K562 (cell line): ENCODE results near the gene DDRGK1. TPM values are rescaled to one million over a fixed set of nuclear protein-coding genes. Genes with fewer than 3 reads are reported as not detected.

Source experiments
- ATAC-seq: fragments of 200-7000 bp; cut with Tn5 transposase; 3 replicates; pipeline ENCODE4 v1.9.1; 2020; ENCODE audit warnings: moderate library complexity
- BruUV-seq: library from RNA; stranded (reverse); fragments of 400-500 nt; replicated peaks from 2 replicates; lab custom pipeline; 2021; lab: Mats Ljungman, UMichigan
- CTCF ChIA-PET: fragments of 300-600 bp; formaldehyde crosslinking; extraction: SDS; loops from one replicate; lab custom pipeline; 2021; ENCODE audit warnings: low intra/inter-chr PET ratio; lab: Yijun Ruan, JAX
- POLR2A ChIA-PET: fragments of 300-600, 350-650 bp; sonication (Branson Sonifier 250); formaldehyde crosslinking; extraction: SDS; loops from one replicate; lab custom pipeline; 2021; ENCODE audit warnings: antibody characterized with exemption, inconsistent platforms; lab: Yijun Ruan, JAX
- DNase-seq, 4 experiments: peaks; one replicate each; pipeline versions ENCODE4 v3.0.0 to v3.0.0-alpha.2; 2011 to 2018; ENCODE audit warnings: low spot score in 3 of 4, mixed read lengths in 3 of 4; ENCODE audit errors: extremely low read depth in 1 of 4
- FAIRE-seq: peaks from 2 replicates; lab custom pipeline; 2011; peaks lifted over from hg19 to GRCh38; lab: Jason Lieb, UNC
- H2AFZ ChIP-seq: 2 replicates; pipeline ENCODE4 v1.6.0; 2011; ENCODE audit warnings: low read depth, low read length, control low read depth, inconsistent platforms
- H3K27ac ChIP-seq: fragments of 200-600 bp; 3 replicates; pipeline ENCODE4 v1.8.0; 2011; ENCODE audit warnings: low read depth, mild to moderate bottlenecking, control low read depth, inconsistent platforms, low read length, moderate library complexity, mixed read lengths; ENCODE audit errors: extremely low read depth
- H3K27me3 ChIP-seq, 2 experiments: fragments of 300-600 bp in 1 of 2; 2 replicates in 1 of 2; 3 replicates in 1 of 2; pipeline versions ENCODE4 v1.6.0 to v1.8.0; 2011; ENCODE audit warnings: inconsistent platforms in 2 of 2, low read length in 2 of 2, mild to moderate bottlenecking in 1 of 2, mixed read lengths in 1 of 2, moderate library complexity in 1 of 2; ENCODE audit not compliant: control insufficient read depth in 2 of 2, insufficient read depth in 2 of 2
- H3K36me3 ChIP-seq: fragments of 300-600 bp; 3 replicates; pipeline ENCODE4 v1.8.0; 2011; ENCODE audit warnings: mild to moderate bottlenecking, low read length, inconsistent platforms; ENCODE audit not compliant: control insufficient read depth, insufficient read depth
- H3K4me1 ChIP-seq, 2 experiments: fragments of 200-600 bp in 1 of 2; replicated peaks in 1 of 2; 2 replicates in 1 of 2; 3 replicates in 1 of 2; pipeline versions ENCODE4 v1.5.1 to v1.8.0; 2011; ENCODE audit warnings: inconsistent platforms in 2 of 2, low read length in 2 of 2, mild to moderate bottlenecking in 1 of 2, mixed read lengths in 1 of 2, moderate library complexity in 1 of 2; ENCODE audit not compliant: control insufficient read depth in 2 of 2, insufficient read depth in 2 of 2
- H3K4me2 ChIP-seq: 2 replicates; pipeline ENCODE4 v1.6.1; 2011; ENCODE audit warnings: low read length, control low read depth, inconsistent platforms, mixed read lengths; ENCODE audit not compliant: insufficient read depth
- H3K4me3 ChIP-seq: fragments of 200-600 bp; sonication (generic), shearing (Covaris generic); 2 replicates; pipeline ENCODE4 v1.5.1; 2016; ENCODE audit warnings: control low read depth, inconsistent platforms
- H3K79me2 ChIP-seq: fragments of 200-600 bp; 3 replicates; pipeline ENCODE4 v1.8.0; 2011; ENCODE audit warnings: low read length, inconsistent platforms; ENCODE audit not compliant: control insufficient read depth, insufficient read depth
- H3K9ac ChIP-seq, 2 experiments: 2 replicates each; pipeline versions ENCODE4 v1.6.0 to v1.6.1; 2011; ENCODE audit warnings: low read depth in 2 of 2, low read length in 2 of 2, control low read depth in 1 of 2, inconsistent platforms in 1 of 2, mild to moderate bottlenecking in 1 of 2, mixed read lengths in 1 of 2; ENCODE audit not compliant: insufficient read depth in 1 of 2
- H3K9me1 ChIP-seq: one replicate; pipeline ENCODE4 v1.6.0; 2011; ENCODE audit warnings: inconsistent platforms, mild to moderate bottlenecking, low read length, moderate library complexity; ENCODE audit not compliant: control insufficient read depth, insufficient read depth
- H3K9me3 ChIP-seq: replicated peaks from 2 replicates; pipeline ENCODE4 v1.5.1; 2011; ENCODE audit warnings: low read depth, low read length, inconsistent platforms; ENCODE audit not compliant: control insufficient read depth, insufficient read depth
- H4K20me1 ChIP-seq: replicated peaks from 2 replicates; pipeline ENCODE4 v1.6.1; 2011; ENCODE audit warnings: low read length, inconsistent platforms, mixed read lengths; ENCODE audit not compliant: control insufficient read depth, insufficient read depth
- CTBP1 ChIP-seq: fragments of 450-650 bp; IDR thresholded peaks from 2 replicates; pipeline ENCODE4 v1.6.1; 2016; ENCODE audit warnings: borderline replicate concordance
- EWSR1 ChIP-seq: fragments of 450-650 bp; IDR thresholded peaks from 2 replicates; pipeline ENCODE4 v1.6.1; 2018; ENCODE audit warnings: borderline replicate concordance, mild to moderate bottlenecking, low read depth, moderate library complexity; ENCODE audit not compliant: partially characterized antibody
- LARP7 ChIP-seq: fragments of 450-650 bp; IDR thresholded peaks from 2 replicates; pipeline ENCODE4 v1.6.1; 2016
- SAFB2 ChIP-seq: fragments of 200-400 bp; formaldehyde crosslinking; IDR thresholded peaks from 2 replicates; pipeline ENCODE4 v1.6.1; 2018; ENCODE audit warnings: borderline replicate concordance, low read length, low read depth, moderate library complexity; ENCODE audit not compliant: severe bottlenecking
- SRSF1 ChIP-seq: fragments of 200-400 bp; formaldehyde crosslinking; IDR thresholded peaks from 2 replicates; pipeline ENCODE4 v1.6.1; 2017; ENCODE audit warnings: mild to moderate bottlenecking, low read depth, low read length, moderate library complexity
- TCF7L2 ChIP-seq: fragments of 150-350 bp; IDR thresholded peaks from 2 replicates; pipeline ENCODE4 v1.6.1; 2016; ENCODE audit warnings: low read depth, mild to moderate bottlenecking, low read length, moderate library complexity
- TGIF2 ChIP-seq: sonication (generic); formaldehyde crosslinking; IDR thresholded peaks from 2 replicates; pipeline ENCODE4 v1.8.1; 2022; ENCODE audit warnings: mild to moderate bottlenecking, missing genetic modification reagents, moderate library complexity
- ZNF253 ChIP-seq: fragments of 250-450 bp; sonication (Bioruptor Pico); conservative IDR thresholded peaks from 2 replicates; pipeline ENCODE4 v1.6.1; 2021; ENCODE audit warnings: mild to moderate bottlenecking
- WGBS: fragments of 100-300 bp; shearing (Covaris generic); methylation state at CpG from one replicate; pipeline ENCODE4 v1.1.6; 2016; ENCODE audit warnings: low coverage, mixed read lengths; ENCODE audit not compliant: insufficient coverage; ENCODE audit errors: missing lambda C conversion rate; 5-methylcytosine and 5-hydroxymethylcytosine counted together
- in situ Hi-C: fragments of 300-500 bp; cut with MboI; formaldehyde crosslinking; loops from 4 replicates; pipeline ENCODE4 v1.15.0; 2018; ENCODE audit warnings: inconsistent platforms, mixed read lengths
- intact Hi-C: fragments of 100-400 bp; cut with micrococcal nuclease; formaldehyde crosslinking; loops from 2 replicates; pipeline ENCODE4 v1.14.2; 2022
- polyA plus RNA-seq, 8 experiments: library from polyadenylated mRNA; depleted of rRNA in 4 of 8; stranded (reverse) in 5 of 8; unstranded in 3 of 8; fragments of >200 nt; fragmentation: Nextera tagmentation in 2 of 8; fragmentation: Illumina TruSeq in 1 of 8; extraction: Ambion mirVana in 2 of 8; extraction: Trizol in 1 of 8; gene quantifications; 2 replicates each; pipeline versions ENCODE4 v1.2.1 to v1.2.3, GENCODE V29; 2011 to 2014; ENCODE audit warnings: inconsistent platforms in 1 of 8, missing spikeins in 1 of 8
- total RNA-seq, 7 experiments: library from RNA; depleted of rRNA in 6 of 7; stranded (reverse); fragments of >200 nt in 6 of 7; fragmentation: Illumina TruSeq in 2 of 7; extraction: Trizol in 2 of 7; gene quantifications; 2 replicates each; pipeline versions ENCODE4 v1.2.1 to v1.2.3, GENCODE V29; 2011 to 2021; ENCODE audit warnings: low replicate concordance in 1 of 7

DDRGK1 gene
- total and polyA plus RNA-seq, 9 of the 15 experiments (the other 6 are each of a cell fraction or from before 2014, with no cell fraction given): 2.3 to 54.4 (median 29.1) TPM

DNA sequence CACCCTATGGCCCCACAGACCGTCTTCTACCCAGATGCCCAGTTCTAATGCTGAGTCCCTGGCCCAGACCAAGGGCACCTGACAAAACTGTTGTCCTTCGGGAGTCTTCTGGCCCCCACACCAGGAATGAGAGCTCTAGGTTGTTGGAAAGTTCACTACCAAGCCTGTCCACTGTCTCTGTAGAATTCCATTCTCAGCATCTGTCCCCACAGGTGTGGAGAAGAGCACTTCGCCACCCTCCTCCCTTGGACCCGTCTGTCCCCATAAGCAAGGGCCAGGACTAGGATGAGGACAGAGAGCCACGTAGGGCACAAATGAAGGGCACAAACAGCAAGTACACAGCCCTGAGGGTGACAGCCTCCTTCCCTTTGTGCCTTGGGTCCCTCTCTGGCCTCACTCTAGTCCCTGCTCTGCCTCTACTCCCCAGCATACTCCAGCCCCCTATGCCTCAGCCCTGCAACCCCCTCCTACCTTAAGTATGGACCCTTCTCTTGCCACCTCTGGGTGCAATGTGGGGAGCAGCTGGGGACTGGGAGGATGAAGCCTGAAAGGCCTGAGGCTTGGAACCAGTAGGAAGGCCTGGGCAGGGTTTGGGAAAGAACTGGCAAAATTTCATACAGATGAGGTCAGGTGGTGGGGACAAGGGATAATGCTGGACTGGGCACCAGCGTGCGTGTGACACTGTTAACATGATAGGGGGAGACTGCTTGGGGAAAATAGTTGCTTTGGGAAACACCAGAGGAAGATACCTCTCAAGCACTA is 35.5 kb downstream of the DDRGK1 start:
- no peaks in the 10 kb centered on the region for H3K9me3 ChIP-seq
- TF ChIP-seq TGIF2: no peak
- TF ChIP-seq TCF7L2: no peak
- TF ChIP-seq LARP7: no peak
- TF ChIP-seq SAFB2: no peak
- no peak for TF ChIP-seq SRSF1
- TF ChIP-seq EWSR1: no peak
- no peak for TF ChIP-seq ZNF253 (CRISPR knock-in tag)
- TF ChIP-seq CTBP1: no peak
- H3K4me1 ChIP-seq: peaks cover 0 to 53% of the 10 kb centered on the region in 2 experiments; a peak in 3 of 5 replicates
- H3K27me3 ChIP-seq: no peaks in the 10 kb centered on the region
- intact Hi-C loops: no loop called here
- ChIA-PET CTCF (no interaction called here), POLR2A (interaction anchor here (1.3 kb wide), 1 partner anchor 10 kb away, joined by 4 read pairs; the partner anchor contains the start of genes FASTKD5 and UBOX5)
- no peaks in the 10 kb centered on the region for H4K20me1 ChIP-seq
- no peak overlapping the region for H3K4me2 ChIP-seq
- ATAC-seq: no peak
- no peaks in the 10 kb centered on the region for H3K36me3 ChIP-seq
- no TSS peak for BruUV-seq
- DNase-seq: no peak
- in situ Hi-C loops: no loop called here
- no peaks in the 10 kb centered on the region for H3K9me1 ChIP-seq
- H3K79me2 ChIP-seq: peaks cover 2% of the 10 kb centered on the region; the same call in 1 of the 3 replicates
- H3K27ac ChIP-seq: no peak overlapping the region
- FAIRE-seq: no peak
- H3K9ac ChIP-seq: no peak overlapping the region
- WGBS: 56% methylated on average over 2 of the region's 7 CpGs
- H3K4me3 ChIP-seq: no peak overlapping the region
- H2AFZ ChIP-seq: no peak overlapping the region
